CD4-positive, alpha-beta T cell (primary cell): ENCODE measurements around the gene DACT3. TPM values are rescaled to one million over a fixed set of nuclear protein-coding genes. Genes with fewer than 3 reads are reported as not detected.

Experiments used
- ATAC-seq: fragments of 200-7000 bp; cut with Tn5 transposase; one replicate; pipeline ENCODE4 v1.10.0; 2022; ENCODE audit warnings: mild to moderate bottlenecking; ENCODE audit not compliant: poor library complexity
- CTCF ChIA-PET: fragments of 350-600 bp; sonication (Branson Sonifier 250); formaldehyde crosslinking; loops from one replicate; lab custom pipeline; 2021; ENCODE audit warnings: antibody characterized with exemption, inconsistent platforms; lab: Charles Lee
- POLR2A ChIA-PET: fragments of 350-600 bp; sonication (Branson Sonifier 250); formaldehyde crosslinking; loops from one replicate; lab custom pipeline; 2021; ENCODE audit warnings: antibody characterized with exemption, inconsistent platforms; lab: Charles Lee
- DNase-seq, 14 experiments: peaks; one replicate each; pipeline ENCODE4 v3.0.0-alpha.2; 2013 to 2020; ENCODE audit warnings: mixed read lengths in 2 of 14
- H3K27ac ChIP-seq, 2 donors: one replicate each; pipeline versions ENCODE4 v1.5.1 to v1.7.0; 2013; ENCODE audit warnings: low read length in 2 of 2, low read depth in 1 of 2, mild to moderate bottlenecking in 1 of 2
- H3K27me3 ChIP-seq, 2 experiments: 1 replicate in 1 of 2; 2 replicates in 1 of 2; pipeline versions ENCODE4 v1.6.1 to v1.7.0; 2013; ENCODE audit warnings: low read length in 2 of 2, control low read depth in 1 of 2, mild to moderate bottlenecking in 1 of 2, moderate library complexity in 1 of 2; ENCODE audit not compliant: insufficient read depth in 2 of 2, control insufficient read depth in 1 of 2
- H3K36me3 ChIP-seq: one replicate; pipeline ENCODE4 v1.6.1; 2013; ENCODE audit warnings: low read length, control low read depth; ENCODE audit not compliant: insufficient read depth
- H3K4me1 ChIP-seq: one replicate; pipeline ENCODE4 v1.6.1; 2013; ENCODE audit warnings: low read length, control low read depth; ENCODE audit not compliant: insufficient read depth
- H3K4me3 ChIP-seq: one replicate; pipeline ENCODE4 v1.5.1; 2013; ENCODE audit warnings: mild to moderate bottlenecking, low read length, moderate library complexity
- H3K9me3 ChIP-seq, 2 experiments: 1 replicate in 1 of 2; 2 replicates in 1 of 2; pipeline versions ENCODE4 v1.6.1 to v1.7.0; 2013; ENCODE audit warnings: low read length in 2 of 2, mild to moderate bottlenecking in 2 of 2, control low read depth in 1 of 2, moderate library complexity in 1 of 2; ENCODE audit not compliant: control insufficient read depth in 1 of 2, insufficient read depth in 1 of 2
- H3K27ac Mint-ChIP-seq: one replicate; pipeline ENCODE4 v1.8.0; 2020; ENCODE audit warnings: mixed read lengths
- H3K27me3 Mint-ChIP-seq: one replicate; pipeline ENCODE4 v1.8.0; 2021; ENCODE audit warnings: mixed read lengths
- H3K36me3 Mint-ChIP-seq: one replicate; pipeline ENCODE4 v1.8.0; 2021; ENCODE audit warnings: low read depth, mixed read lengths
- H3K4me1 Mint-ChIP-seq: one replicate; pipeline ENCODE4 v1.8.0; 2021; ENCODE audit warnings: low read depth, mixed read lengths
- H3K4me3 Mint-ChIP-seq: one replicate; pipeline ENCODE4 v1.8.0; 2020; ENCODE audit warnings: mild to moderate bottlenecking, mixed read lengths
- H3K9me3 Mint-ChIP-seq: one replicate; pipeline ENCODE4 v1.8.0; 2020; ENCODE audit warnings: mixed read lengths
- intact Hi-C, 2 experiments: fragments of 100-400 bp; cut with DNase I in 1 of 2; cut with micrococcal nuclease in 1 of 2; formaldehyde crosslinking; loops; one replicate each; pipeline versions ENCODE4 v1.15.1 to v1.9.0; 2023 to 2025; cut with DNase I, micrococcal nuclease
- polyA plus RNA-seq, 2 donors: library from polyadenylated mRNA; unstranded; fragments of 120-200 nt; gene quantifications; one replicate each; pipeline ENCODE4 v1.2.1, GENCODE V29; 2013
- total RNA-seq, 174 experiments: library from RNA in 2 of 174; stranded (reverse) in 2 of 174; gene quantifications; one replicate each; pipeline ENCODE4 v1.2.3 and lab custom pipeline; 2021 to 2026
- TF ChIP-seq, protein P1 (sequence below): fragments of 200-600 bp; IDR thresholded peaks from one replicate; pipeline ENCODE4 v1.8.0; 2022; ENCODE audit warnings: antibody characterized with exemption, mild to moderate bottlenecking

The DACT3 gene, protein sequence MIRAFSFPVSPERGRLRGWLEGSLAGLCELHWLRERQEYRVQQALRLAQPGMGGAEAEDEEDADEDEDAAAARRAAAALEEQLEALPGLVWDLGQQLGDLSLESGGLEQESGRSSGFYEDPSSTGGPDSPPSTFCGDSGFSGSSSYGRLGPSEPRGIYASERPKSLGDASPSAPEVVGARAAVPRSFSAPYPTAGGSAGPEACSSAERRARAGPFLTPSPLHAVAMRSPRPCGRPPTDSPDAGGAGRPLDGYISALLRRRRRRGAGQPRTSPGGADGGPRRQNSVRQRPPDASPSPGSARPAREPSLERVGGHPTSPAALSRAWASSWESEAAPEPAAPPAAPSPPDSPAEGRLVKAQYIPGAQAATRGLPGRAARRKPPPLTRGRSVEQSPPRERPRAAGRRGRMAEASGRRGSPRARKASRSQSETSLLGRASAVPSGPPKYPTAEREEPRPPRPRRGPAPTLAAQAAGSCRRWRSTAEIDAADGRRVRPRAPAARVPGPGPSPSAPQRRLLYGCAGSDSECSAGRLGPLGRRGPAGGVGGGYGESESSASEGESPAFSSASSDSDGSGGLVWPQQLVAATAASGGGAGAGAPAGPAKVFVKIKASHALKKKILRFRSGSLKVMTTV
- under 1 TPM; 0.11 TPM for total RNA-seq
- polyA plus RNA-seq (2013, experiment 1 of 2): 0.14 TPM
- polyA plus RNA-seq (2013, experiment 2 of 2): 0.48 TPM
- total RNA-seq (lab: John Stamatoyannopoulos, UW): 0 to 4.2 (median 0.42) reads per million in 172 experiments

DNA sequence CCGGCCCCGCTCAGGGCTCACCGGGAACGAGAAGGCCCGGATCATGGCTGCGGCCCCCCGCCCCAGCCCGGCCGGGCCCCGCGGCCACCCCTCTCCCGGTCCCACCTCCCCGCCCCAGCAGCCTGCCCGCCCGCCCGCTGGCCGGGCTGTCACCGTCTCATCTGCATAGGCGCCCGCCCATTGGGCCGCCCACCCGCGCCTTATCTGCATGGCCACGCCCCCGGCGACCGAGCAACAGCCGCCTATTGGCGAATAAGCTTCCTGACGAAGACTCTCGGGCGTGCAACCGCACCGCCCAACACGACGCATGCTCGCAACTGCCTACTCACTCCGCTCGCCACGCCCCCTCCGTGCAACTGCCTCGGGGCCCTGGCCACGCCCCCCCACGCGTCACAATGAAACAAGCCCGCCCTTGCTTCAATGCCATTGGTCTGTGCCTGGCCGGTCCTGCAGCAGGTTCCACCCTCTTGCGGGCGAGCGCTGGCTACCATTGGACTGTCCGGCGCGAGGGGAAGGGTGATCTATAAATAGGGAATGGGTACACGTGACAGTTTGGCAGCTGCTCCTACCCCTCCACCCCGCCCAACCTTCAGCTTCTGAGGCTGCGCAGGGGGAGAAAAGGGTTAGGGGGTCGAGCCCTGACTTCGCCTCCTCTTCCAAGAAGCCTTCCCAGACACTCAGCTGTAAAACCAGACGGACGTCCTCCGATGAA is at the start of gene DACT3:
TSS of gene DACT3 (minus strand) at position 163 of the 712 bp plus-strand sequence. CDS start at position 45, 118 bp downstream.
- no peaks in the 10 kb centered on the region for H3K36me3 ChIP-seq
- ChIA-PET POLR2A (interaction anchor here (0.6 to 3.0 kb wide), 23 partner anchors 9 to 452 kb away, joined by 3 to 44 read pairs (median 4); partner anchors contain the start of genes CALM3, SLC1A5 and ZC3H4), CTCF (interaction anchor here (0.8 to 3.2 kb wide), 18 partner anchors 12 to 525 kb away, joined by 3 to 34 read pairs (median 6); partner anchors contain the start of genes CALM3 and GNG8)
- peak within 1 kb of the TSS; percentile 61 for H3K4me3 ChIP-seq
- peaks cover 32% of the 10 kb centered on the region for H3K4me1 ChIP-seq
- intact Hi-C loops: loop anchor here (1.0 to 10.0 kb wide), 3 partner anchors 27 to 266 kb away; partner anchors contain the start of gene CALM3 (in 1 of the 2)
- DNase-seq: peak; percentile 99 to 100 (median 100)
- Mint-ChIP-seq H3K27me3 (peaks cover 24% of the 10 kb centered on the region), H3K4me1 (peaks cover 20% of the 10 kb centered on the region), H3K27ac (peak within 1 kb of the TSS; percentile 88), H3K36me3 (no peaks in the 10 kb centered on the region), H3K9me3 (no peaks in the 10 kb centered on the region), H3K4me3 (peak within 1 kb of the TSS; percentile 85)
- ATAC-seq: peak; percentile 86
- H3K9me3 ChIP-seq: peaks cover 0 to 15% of the 10 kb centered on the region in 2 experiments
- peak within 1 kb of the TSS; percentile 38 to 44 for H3K27ac ChIP-seq
- H3K27me3 ChIP-seq: peaks cover 24 to 26% of the 10 kb centered on the region in 2 experiments
- TF ChIP-seq, protein P1, sequence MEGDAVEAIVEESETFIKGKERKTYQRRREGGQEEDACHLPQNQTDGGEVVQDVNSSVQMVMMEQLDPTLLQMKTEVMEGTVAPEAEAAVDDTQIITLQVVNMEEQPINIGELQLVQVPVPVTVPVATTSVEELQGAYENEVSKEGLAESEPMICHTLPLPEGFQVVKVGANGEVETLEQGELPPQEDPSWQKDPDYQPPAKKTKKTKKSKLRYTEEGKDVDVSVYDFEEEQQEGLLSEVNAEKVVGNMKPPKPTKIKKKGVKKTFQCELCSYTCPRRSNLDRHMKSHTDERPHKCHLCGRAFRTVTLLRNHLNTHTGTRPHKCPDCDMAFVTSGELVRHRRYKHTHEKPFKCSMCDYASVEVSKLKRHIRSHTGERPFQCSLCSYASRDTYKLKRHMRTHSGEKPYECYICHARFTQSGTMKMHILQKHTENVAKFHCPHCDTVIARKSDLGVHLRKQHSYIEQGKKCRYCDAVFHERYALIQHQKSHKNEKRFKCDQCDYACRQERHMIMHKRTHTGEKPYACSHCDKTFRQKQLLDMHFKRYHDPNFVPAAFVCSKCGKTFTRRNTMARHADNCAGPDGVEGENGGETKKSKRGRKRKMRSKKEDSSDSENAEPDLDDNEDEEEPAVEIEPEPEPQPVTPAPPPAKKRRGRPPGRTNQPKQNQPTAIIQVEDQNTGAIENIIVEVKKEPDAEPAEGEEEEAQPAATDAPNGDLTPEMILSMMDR: no peak

DNA sequence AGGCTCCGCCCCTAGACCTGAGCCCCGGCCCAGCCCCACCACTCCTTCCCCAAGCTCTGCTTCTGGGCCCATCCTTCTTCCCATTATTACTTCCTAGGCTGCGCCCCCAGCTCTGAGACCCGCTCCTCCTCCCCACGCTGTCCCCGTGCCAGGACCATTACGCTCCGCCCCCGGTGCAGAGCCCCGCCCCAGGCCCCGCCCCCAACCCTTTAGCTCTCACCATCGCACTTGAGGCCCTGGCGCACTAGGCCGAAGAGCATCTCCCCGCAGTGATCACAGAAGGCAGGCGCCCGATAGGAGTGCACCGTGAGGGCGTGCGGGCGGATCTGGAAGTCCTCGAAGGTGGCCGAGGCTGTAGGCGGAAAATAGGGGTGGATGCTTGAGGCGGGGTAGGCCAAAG is 49.7 kb upstream of the DACT3 start:
- peaks cover 24% of the 10 kb centered on the region for H3K4me1 ChIP-seq
- H3K4me3 ChIP-seq: no peak overlapping the region
- DNase-seq: no peak
- ATAC-seq: no peak
- Mint-ChIP-seq H3K4me1 (peaks cover 21% of the 10 kb centered on the region), H3K27ac (no peak overlapping the region), H3K9me3 (no peaks in the 10 kb centered on the region), H3K4me3 (no peak overlapping the region), H3K27me3 (no peaks in the 10 kb centered on the region), H3K36me3 (peaks cover 77% of the 10 kb centered on the region)
- peaks cover 47% of the 10 kb centered on the region for H3K36me3 ChIP-seq
- no peaks in the 10 kb centered on the region for H3K27me3 ChIP-seq
- intact Hi-C loops: loop anchor here in 1 of 2 experiments (10.0 kb wide), 1 partner anchor 524 kb away; the partner anchor contains the start of gene BBC3
- H3K27ac ChIP-seq: no peak overlapping the region
- ChIA-PET POLR2A (interaction anchor here (1.2 kb wide), 1 partner anchor 188 kb away, joined by 3 read pairs; no protein-coding TSS in a partner anchor), CTCF (no interaction called here)
- TF ChIP-seq, protein P1: no peak
- H3K9me3 ChIP-seq: no peaks in the 10 kb centered on the region
